AG04449 (cell line): ENCODE data around the gene LZTS2.
A peak's percentile ranks its signal among the peaks of the same experiment; 100 is the strongest.

ENCODE experiments used
- CTCF ChIA-PET: fragments of 350-600 bp; formaldehyde crosslinking; extraction: SDS; loops from one replicate; lab custom pipeline; 2021; ENCODE audit warnings: antibody characterized with exemption; lab: Yijun Ruan, JAX
- POLR2A ChIA-PET: fragments of 400-600, 350-600 bp; formaldehyde crosslinking; extraction: SDS; loops from one replicate; lab custom pipeline; 2020; ENCODE audit warnings: antibody characterized with exemption, inconsistent platforms; lab: Yijun Ruan, JAX
- DNase-seq: peaks from one replicate; pipeline ENCODE4 v3.0.0-alpha.2; 2010; ENCODE audit warnings: low read depth, low spot score
- H3K4me3 ChIP-seq: 2 replicates; pipeline ENCODE4 v1.5.1; 2011; ENCODE audit warnings: low read depth, mild to moderate bottlenecking, control low read depth, low read length
- TF ChIP-seq, protein P1 (sequence below): IDR thresholded peaks from one replicate; pipeline ENCODE4 v1.5.1; 2011; ENCODE audit warnings: mild to moderate bottlenecking, moderate library complexity, low read length, control low read depth, inconsistent platforms; ENCODE audit not compliant: insufficient read depth; ENCODE audit errors: missing control alignments

LZTS2 gene

GRCh38 chr10:101007099-101007711 is 7.6 kb downstream of the LZTS2 start:
- ChIA-PET POLR2A (interaction anchor here (0.6 to 1.0 kb wide), 3 partner anchors 8 to 49 kb away, joined by 3 to 6 read pairs (median 4); partner anchors contain the start of gene LZTS2), CTCF (interaction anchor here (1.0 to 26.4 kb wide), 4 partner anchors 10 to 43 kb away, joined by 3 to 803 read pairs (median 171); partner anchors contain the start of gene LZTS2)
- H3K4me3 ChIP-seq = no peak overlapping the region
- no peak for DNase-seq
- TF ChIP-seq, protein P1, sequence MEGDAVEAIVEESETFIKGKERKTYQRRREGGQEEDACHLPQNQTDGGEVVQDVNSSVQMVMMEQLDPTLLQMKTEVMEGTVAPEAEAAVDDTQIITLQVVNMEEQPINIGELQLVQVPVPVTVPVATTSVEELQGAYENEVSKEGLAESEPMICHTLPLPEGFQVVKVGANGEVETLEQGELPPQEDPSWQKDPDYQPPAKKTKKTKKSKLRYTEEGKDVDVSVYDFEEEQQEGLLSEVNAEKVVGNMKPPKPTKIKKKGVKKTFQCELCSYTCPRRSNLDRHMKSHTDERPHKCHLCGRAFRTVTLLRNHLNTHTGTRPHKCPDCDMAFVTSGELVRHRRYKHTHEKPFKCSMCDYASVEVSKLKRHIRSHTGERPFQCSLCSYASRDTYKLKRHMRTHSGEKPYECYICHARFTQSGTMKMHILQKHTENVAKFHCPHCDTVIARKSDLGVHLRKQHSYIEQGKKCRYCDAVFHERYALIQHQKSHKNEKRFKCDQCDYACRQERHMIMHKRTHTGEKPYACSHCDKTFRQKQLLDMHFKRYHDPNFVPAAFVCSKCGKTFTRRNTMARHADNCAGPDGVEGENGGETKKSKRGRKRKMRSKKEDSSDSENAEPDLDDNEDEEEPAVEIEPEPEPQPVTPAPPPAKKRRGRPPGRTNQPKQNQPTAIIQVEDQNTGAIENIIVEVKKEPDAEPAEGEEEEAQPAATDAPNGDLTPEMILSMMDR = no peak

GRCh38 chr10:101007915-101008822 is 8.6 kb downstream of the LZTS2 start:
- ChIA-PET POLR2A (interaction anchor here (0.6 to 0.9 kb wide), 2 partner anchors 9 to 96 kb away, joined by 3 to 4 read pairs; partner anchors contain the start of gene LZTS2), CTCF (interaction anchor here (1.0 to 26.4 kb wide), 6 partner anchors 9 to 42 kb away, joined by 3 to 803 read pairs (median 4); partner anchors contain the start of gene LZTS2)
- TF ChIP-seq, protein P1 = no peak
- H3K4me3 ChIP-seq = no peak overlapping the region
- DNase-seq = no peak

GRCh38 chr10:101008823-101009423 is 9.3 kb downstream of the LZTS2 start:
- TF ChIP-seq, protein P1 = no peak
- ChIA-PET CTCF (interaction anchor here (1.1 to 26.4 kb wide), 6 partner anchors 8 to 39 kb away, joined by 3 to 803 read pairs (median 4); partner anchors contain the start of genes LZTS2, PDZD7 and SFXN3), POLR2A (interaction anchor here (0.6 kb wide), 1 partner anchor 97 kb away, joined by 3 read pairs; no protein-coding TSS in a partner anchor)
- DNase-seq = no peak
- H3K4me3 ChIP-seq = no peak overlapping the region

- H3K4me3 ChIP-seq = no peak overlapping the region
- ChIA-PET POLR2A (no interaction called here), CTCF (interaction anchor here (1.1 to 7.4 kb wide), 8 partner anchors 9 to 57 kb away, joined by 3 to 336 read pairs (median 4); partner anchors contain the start of genes LZTS2, PDZD7 and SFXN3)
- TF ChIP-seq, protein P1 = no peak
- DNase-seq = no peak
Measured at GRCh38 chr10:101010329-101010728, 10.7 kb downstream of the LZTS2 start.

DNA sequence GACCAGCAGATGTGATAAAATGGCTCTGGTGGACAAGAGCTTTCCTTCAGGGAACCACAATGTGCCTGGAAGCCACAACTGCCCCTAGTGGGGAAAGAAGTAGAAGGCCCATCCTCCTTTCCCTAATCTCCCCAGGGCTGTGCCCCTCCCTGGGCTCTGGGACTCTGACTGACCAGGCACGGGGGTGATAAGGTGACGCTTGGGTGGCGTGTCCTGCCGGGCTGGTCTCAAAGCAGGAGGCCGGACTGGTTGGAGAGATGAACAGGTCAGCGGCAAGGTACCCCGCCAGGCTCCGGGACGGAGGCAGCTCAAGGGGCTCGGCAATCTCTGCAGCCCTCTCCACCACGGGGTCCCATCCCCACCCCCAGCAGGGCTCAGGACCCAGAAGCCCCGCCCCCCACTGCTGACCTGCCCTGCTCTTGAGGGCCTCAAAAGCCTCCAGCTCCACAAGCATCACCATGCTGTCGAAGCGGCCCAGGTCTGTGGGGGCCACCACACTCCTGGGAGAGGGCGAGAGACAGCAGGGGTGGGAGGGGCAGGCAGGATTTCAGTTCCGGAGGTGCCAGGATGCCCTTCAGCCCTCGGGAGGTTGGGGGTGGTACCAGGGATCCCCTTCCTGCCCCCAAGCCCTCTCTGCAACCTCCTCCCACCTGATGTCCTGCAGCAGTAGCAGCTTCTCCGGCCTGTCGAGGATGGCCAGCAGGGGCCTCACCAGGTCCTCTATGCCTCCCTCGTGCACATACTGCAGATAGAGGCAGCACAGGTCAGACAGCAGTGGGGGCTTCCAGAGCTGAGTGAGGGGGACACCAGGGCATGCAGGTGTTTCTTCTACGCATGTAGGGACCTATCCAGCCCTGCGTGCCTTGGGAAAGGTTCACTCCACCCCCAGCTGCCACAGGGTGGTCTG is 12.2 kb downstream of the LZTS2 start:
- no peak for DNase-seq
- no peak overlapping the region for H3K4me3 ChIP-seq
- TF ChIP-seq, protein P1 = peak; percentile 30
- ChIA-PET CTCF (interaction anchor here (0.9 to 7.4 kb wide), 21 partner anchors 8 to 476 kb away, joined by 3 to 336 read pairs (median 4); partner anchors contain the start of genes HIF1AN, LZTS2, PDZD7 and SFXN3), POLR2A (interaction anchor here (1.3 kb wide), 1 partner anchor 14 kb away, joined by 8 read pairs; no protein-coding TSS in a partner anchor)
